ENCODE data around the gene ZNF555.
"Not testable (repeated sequence)": the region's sequence is repeated elsewhere in the genome, so short reads cannot be mapped to it uniquely, and the experiment has no call there.

The ZNF555 gene

DNA sequence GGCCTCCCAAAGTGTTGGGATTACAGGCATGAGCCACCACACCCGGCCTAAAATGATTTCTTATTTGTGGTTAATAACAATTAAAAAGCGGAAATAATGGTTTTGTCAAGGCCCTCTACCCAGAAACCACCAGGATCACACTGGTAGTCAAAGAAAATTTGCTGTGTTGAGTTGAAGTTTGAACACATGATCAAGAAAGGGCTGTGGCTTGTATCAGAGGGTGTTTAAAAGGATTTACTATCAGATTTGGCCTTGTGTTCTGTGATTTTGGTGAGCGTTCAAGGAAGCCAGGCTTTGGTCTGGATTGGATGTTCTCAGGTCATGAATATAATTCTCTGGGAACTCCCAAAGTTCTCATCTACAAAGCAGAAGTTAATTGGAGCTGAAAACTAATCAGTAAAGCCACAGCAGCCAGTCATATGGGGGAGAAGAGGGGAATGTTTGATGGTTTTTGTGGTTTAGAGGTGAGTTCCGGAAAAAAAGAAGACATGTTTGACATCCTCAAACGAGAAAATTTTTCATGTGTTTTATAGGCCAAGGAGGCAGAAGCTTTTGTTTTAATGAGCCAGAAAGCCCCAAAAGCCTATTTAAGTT lies 15.3 kb downstream of the ZNF555 start:
- TF ChIP-seq POLR2A (IDR thresholded peaks at IDR 0.05; ENCODE audit: low read depth, low read length) = no peak
- FAIRE-seq (no peak), DNase-seq (ENCODE audit: insufficient read length, low spot score) (no peak)

- DNase-seq (ENCODE audit: insufficient read length, low spot score) (no peak), FAIRE-seq (no peak)
- no peak for TF ChIP-seq POLR2A (IDR thresholded peaks at IDR 0.05; ENCODE audit: low read depth, low read length)
Measured at GRCh38 chr19:2858864-2859263, 17.6 kb downstream of the ZNF555 start.

DNA sequence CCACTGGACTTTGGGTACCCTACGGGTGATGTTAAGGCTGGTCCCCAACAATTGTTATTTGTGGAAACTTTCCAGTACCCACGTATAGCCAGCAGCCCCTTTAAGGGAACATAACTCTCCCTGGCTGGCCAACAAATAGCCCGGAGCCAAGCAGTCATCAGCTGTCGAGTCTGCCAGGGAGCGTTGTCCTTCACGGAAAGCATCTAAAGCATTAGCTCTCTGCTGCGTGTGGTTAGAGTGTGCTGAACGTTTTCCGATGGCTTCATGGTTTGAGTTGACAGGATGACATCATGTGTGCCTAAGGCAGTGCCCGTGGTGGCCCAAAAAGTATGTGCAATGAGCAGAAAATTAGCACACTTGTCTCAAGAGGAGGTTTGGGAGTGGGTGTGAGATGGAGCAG lies 22.5 kb downstream of the ZNF555 start:
- no peak for TF ChIP-seq POLR2A (IDR thresholded peaks at IDR 0.05; ENCODE audit: low read depth, low read length)
- no peak for FAIRE-seq

GRCh38 chr19:2865334-2866100 lies 24.2 kb downstream of the ZNF555 start:
- TF ChIP-seq POLR2A (IDR thresholded peaks at IDR 0.05; ENCODE audit: low read depth, low read length) = no peak
- no peak for DNase-seq (ENCODE audit: insufficient read length, low spot score)
- no peak for FAIRE-seq

More for the DNA sequence above, 22.5 kb downstream of the ZNF555 start:
- no peak for DNase-seq (ENCODE audit: insufficient read length, low spot score)

GRCh38 chr19:2866495-2867024 lies 25.3 kb downstream of the ZNF555 start:
- TF ChIP-seq POLR2A (IDR thresholded peaks at IDR 0.05; ENCODE audit: low read depth, low read length) = no peak
- FAIRE-seq (no peak), DNase-seq (ENCODE audit: insufficient read length, low spot score) (no peak)

- FAIRE-seq (no peak), DNase-seq (ENCODE audit: insufficient read length, low spot score) (peak; percentile 92)
- TF ChIP-seq POLR2A (IDR thresholded peaks at IDR 0.05; ENCODE audit: low read depth, low read length) = peak; percentile 49; the same call in 1 of the 2 replicates
Measured at GRCh38 chr19:2867025-2867991, 26.0 kb downstream of the ZNF555 start, which contains the start of gene ZNF556. TSS of gene ZNF556 (plus strand) at chr19:2867335. CDS start at chr19:2867422, 87 bp downstream.

- FAIRE-seq (no peak), DNase-seq (ENCODE audit: insufficient read length, low spot score) (no peak)
- TF ChIP-seq POLR2A (IDR thresholded peaks at IDR 0.05; ENCODE audit: low read depth, low read length) = no peak
Measured at GRCh38 chr19:2869618-2870017, 28.3 kb downstream of the ZNF555 start.

- FAIRE-seq; DNase-seq (ENCODE audit: insufficient read length, low spot score): not testable (repeated sequence)
Measured at GRCh38 chr19:2872175-2872574, 30.9 kb downstream of the ZNF555 start.

GRCh38 chr19:2877398-2878331 lies 36.4 kb downstream of the ZNF555 start:
- no peak for FAIRE-seq
- TF ChIP-seq POLR2A (IDR thresholded peaks at IDR 0.05; ENCODE audit: low read depth, low read length) = no peak
- no peak for DNase-seq (ENCODE audit: insufficient read length, low spot score)

GRCh38 chr19:2883686-2884439 lies 42.6 kb downstream of the ZNF555 start:
- no peak for TF ChIP-seq POLR2A (IDR thresholded peaks at IDR 0.05; ENCODE audit: low read depth, low read length)
- no peak for DNase-seq (ENCODE audit: insufficient read length, low spot score)
- no peak for FAIRE-seq

DNA sequence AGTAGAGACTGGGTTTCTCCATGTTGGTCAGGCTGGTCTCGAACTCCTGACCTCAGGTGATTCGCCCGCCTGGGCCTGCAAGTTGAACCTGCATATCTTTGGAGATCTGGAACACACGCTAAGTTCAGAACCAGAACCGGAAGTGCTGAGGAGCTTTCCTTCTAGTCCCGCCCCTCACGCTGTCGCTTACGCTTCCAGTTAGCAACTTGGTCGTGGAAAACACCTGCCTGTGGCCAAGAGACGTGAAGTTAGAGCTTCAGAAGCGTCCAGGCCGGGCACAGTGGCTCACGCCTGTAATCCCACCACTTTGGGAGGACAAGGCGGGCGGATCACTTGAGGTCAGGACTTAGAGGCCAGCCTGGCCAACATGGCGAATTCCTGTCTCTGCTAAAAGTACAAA lies 44.5 kb downstream of the ZNF555 start:
- FAIRE-seq (no peak), DNase-seq (ENCODE audit: insufficient read length, low spot score) (no peak)
- no peak for TF ChIP-seq POLR2A (IDR thresholded peaks at IDR 0.05; ENCODE audit: low read depth, low read length)

- TF ChIP-seq POLR2A (IDR thresholded peaks at IDR 0.05; ENCODE audit: low read depth, low read length) = no peak
- peak; percentile 61 for DNase-seq (ENCODE audit: insufficient read length, low spot score)
Measured at GRCh38 chr19:2887391-2887914, 46.2 kb downstream of the ZNF555 start.

More at GRCh38 chr19:2887391-2887914, 46.2 kb downstream of the ZNF555 start:
- peak; percentile 77 for FAIRE-seq
